LHCN-M2 (cell line): ENCODE measurements around the gene CDH5. TPM values are rescaled to one million over a fixed set of nuclear protein-coding genes. Genes with fewer than 3 reads are reported as not detected.

Source experiments
- DNase-seq: peaks from one replicate; pipeline ENCODE4 v3.0.0-alpha.2; 2012; ENCODE audit warnings: low read depth
- total RNA-seq: library from RNA; depleted of rRNA; stranded (reverse); fragments of >200 nt; gene quantifications from 2 replicates; pipeline ENCODE4 v1.2.3, GENCODE V29; 2014

CDH5 gene
- total RNA-seq, 1 experiment from 2014 or later = not detected

DNA sequence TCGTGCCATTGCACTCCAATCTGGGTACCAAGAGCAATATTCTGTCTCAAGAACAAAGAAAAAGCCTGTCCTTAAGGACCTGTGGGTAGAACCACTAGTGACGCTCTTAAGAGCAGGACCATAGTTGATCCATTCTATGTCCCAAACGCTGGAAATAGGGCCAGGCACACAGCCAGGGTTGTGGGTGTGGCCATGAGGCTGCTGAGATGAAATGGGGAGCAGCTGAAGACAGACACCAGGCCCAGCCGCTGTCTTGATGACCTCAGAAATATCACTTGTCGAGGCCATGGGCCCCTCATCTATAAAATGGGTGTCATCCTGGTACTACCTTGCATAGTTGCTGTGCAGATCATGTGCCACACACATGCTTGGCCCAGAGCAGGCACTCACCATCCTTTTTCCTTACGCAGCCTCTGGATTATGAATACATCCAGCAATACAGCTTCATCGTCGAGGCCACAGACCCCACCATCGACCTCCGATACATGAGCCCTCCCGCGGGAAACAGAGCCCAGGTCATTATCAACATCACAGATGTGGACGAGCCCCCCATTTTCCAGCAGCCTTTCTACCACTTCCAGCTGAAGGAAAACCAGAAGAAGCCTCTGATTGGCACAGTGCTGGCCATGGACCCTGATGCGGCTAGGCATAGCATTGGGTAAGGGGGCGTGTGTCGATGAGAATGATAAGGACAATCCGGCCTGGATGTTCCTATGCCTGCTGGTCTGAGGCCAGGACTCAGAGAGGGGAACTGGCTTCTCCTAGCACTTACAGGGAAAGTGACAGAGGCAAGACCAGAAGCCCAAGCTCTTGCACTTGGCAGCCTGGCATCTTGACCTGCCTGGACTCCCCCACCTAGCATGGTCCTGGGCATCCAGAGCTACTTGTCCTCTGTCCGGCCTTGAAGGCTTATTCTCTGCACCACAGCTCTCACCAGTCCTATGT, 25.5 kb downstream of the CDH5 start:
- DNase-seq = no peak

DNA sequence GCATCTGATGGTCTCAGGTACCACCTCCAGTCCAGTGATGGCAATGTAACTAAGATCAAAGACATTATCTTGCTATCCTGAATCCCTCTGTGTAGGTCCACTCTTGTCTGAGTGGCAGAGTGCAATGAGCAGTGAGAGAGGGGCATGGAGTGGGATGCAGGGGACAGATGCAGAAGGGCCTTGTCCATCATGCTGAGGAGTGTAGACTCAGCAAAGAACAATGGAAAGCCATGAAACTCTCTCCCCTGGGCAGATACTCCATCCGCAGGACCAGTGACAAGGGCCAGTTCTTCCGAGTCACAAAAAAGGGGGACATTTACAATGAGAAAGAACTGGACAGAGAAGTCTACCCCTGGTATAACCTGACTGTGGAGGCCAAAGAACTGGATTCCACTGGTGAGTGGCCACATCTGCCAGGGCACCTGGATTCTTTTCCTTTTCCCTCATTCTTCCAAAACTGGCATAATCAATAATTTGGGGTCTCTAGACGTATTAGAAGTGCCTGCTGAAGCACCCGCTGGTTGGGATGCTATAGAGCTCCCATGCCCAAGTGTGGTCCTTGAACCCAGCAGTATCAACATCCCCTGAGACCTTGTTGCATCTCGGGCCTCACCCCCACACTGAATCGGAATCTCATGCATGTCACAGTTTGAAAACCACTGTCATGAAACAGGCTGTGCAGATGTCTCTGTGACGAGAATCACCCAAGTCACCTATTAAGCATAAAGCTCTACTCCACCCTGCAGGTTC, 29.5 kb downstream of the CDH5 start:
- no peak for DNase-seq

DNA sequence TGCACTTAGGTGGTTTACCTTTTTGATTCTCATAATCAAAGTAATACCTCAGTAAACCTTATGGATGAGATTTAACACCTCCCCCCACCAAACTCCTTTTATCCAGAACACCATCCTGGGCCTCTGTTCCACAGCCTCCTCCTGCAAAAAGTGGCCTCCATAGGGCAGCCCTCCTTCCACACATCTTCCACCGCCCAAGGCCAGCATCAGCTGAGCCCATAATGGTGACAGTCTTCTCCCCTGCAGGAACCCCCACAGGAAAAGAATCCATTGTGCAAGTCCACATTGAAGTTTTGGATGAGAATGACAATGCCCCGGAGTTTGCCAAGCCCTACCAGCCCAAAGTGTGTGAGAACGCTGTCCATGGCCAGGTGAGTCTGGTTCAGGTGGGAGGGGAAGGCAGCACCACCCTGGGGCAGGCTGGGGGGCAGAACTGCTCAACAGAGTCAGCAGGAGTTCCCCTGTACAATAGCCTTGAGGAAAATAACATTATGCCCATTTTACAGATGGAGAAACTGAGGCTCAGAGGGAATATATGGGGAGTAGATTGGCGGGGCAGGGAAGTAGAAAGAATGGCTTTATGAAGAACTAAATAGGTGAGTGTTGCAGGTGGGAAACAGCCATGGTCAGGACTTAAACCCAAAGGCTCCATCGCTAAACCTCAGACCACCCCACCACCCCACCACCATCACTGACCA, 31.4 kb downstream of the CDH5 start:
- DNase-seq = no peak

DNA sequence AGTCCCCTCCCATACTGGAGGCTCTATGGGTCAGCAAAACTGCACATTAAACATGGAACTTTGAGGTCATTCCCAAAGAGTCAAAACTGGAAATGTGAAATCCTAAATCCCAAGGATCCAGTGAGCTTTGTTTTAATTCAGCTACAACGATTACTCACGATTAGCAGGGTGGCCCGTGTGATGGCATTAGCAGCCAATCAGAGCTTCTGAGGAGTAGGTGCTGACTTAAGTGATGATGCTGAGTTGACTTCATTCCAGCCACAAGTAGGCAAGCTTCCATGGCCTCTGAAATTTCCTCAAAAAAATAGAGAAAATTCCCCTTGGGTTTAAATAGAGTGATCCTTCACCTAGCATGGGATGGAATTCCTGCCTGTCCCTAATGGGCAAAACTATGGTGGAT, 32.5 kb downstream of the CDH5 start:
- no peak for DNase-seq

DNA sequence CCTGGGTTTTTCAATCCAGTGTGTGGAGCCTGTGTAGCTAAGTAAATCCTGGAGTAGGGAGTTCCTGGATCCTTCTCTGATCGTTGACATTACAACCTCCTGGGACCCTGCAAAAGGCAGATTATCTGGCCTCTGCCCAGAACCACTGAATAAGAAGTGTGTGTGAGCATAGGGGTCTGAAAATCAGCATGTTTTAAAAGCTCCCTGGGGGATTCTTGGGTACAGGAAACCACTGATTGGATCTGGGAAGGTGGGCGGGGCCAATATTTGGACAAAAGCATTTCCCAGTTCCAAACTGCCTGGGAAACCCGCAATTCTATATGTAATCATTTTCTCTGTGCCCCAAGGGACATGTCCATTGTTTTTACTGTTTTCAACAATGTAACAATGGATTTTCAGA, 33.4 kb downstream of the CDH5 start:
- no peak for DNase-seq

DNA sequence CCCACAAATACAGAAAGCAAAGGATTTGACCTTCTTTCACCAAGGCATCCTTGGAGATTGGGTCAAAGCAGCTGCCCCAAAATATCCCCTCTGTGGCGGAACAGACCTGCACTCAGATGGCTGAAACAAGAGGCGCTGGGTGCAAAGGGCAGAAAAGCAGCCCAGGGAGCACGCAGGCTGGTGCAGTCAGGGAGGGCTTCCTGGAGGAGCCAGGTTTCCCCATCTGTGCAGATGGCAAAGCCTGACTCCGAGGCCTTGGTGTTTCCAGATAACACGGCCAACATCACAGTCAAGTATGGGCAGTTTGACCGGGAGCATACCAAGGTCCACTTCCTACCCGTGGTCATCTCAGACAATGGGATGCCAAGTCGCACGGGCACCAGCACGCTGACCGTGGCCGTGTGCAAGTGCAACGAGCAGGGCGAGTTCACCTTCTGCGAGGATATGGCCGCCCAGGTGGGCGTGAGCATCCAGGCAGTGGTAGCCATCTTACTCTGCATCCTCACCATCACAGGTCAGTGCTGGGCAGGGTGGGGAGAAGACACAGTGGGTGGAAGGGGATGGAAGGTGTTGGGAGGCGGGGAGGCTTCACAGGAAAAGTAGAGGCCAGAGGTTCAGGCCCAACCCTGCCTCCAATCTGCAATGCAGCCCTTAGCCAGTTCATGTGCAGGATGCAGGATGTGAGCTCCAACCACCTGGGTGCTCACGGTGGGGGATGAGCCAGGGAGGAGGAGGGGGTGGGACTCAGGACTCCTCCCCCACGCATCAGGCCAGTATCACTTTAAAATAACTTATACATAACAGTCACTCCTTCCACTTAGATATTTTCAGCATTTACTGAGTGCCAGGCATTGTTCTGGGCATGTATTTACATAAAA, 34.3 kb downstream of the CDH5 start:
- DNase-seq = no peak

DNA sequence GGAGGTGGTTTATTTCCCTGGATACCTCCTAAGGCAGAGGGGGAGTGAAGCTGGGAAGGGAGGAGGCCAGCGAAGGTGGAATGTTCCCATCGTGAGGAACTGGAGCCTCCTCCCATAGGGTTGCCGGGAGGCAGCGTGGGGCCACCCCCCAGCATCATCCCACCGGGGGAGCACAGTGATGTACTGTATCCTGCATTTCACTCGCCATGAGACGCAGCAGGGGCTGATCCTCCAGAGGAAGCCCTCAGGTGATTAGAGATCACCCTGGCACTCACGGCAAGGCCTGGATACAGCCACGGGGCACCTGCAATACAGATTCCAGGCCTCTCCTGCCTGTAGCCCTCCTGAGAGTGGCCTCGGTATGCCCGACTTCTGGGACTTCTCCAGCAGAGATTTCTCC, 35.1 kb downstream of the CDH5 start:
- DNase-seq = no peak

DNA sequence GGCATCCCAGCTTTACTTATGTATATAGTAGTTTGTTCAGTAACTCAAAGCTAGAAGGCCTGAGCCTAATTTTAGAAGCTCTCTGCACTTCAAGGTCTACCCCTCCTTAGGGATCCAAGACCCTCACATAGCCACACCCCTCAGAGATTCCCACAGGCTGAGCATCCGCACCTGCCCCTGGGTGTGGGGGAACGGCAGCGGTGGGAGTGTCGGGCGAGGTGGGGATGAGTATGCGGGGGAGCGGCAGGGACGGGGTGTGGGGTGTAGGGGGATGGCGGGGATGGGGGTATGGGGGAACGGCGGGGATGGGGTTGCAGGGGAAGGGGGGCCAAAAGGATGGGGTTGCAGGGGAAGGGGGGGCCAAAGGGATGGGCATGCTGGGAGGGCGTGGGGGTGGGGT, 35.7 kb downstream of the CDH5 start:
- DNase-seq = no peak

DNA sequence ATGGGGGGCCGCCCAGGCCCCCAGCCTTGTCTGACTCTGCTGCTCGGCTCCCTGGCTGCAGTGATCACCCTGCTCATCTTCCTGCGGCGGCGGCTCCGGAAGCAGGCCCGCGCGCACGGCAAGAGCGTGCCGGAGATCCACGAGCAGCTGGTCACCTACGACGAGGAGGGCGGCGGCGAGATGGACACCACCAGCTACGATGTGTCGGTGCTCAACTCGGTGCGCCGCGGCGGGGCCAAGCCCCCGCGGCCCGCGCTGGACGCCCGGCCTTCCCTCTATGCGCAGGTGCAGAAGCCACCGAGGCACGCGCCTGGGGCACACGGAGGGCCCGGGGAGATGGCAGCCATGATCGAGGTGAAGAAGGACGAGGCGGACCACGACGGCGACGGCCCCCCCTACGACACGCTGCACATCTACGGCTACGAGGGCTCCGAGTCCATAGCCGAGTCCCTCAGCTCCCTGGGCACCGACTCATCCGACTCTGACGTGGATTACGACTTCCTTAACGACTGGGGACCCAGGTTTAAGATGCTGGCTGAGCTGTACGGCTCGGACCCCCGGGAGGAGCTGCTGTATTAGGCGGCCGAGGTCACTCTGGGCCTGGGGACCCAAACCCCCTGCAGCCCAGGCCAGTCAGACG, 36.2 kb downstream of the CDH5 start:
- DNase-seq = no peak

DNA sequence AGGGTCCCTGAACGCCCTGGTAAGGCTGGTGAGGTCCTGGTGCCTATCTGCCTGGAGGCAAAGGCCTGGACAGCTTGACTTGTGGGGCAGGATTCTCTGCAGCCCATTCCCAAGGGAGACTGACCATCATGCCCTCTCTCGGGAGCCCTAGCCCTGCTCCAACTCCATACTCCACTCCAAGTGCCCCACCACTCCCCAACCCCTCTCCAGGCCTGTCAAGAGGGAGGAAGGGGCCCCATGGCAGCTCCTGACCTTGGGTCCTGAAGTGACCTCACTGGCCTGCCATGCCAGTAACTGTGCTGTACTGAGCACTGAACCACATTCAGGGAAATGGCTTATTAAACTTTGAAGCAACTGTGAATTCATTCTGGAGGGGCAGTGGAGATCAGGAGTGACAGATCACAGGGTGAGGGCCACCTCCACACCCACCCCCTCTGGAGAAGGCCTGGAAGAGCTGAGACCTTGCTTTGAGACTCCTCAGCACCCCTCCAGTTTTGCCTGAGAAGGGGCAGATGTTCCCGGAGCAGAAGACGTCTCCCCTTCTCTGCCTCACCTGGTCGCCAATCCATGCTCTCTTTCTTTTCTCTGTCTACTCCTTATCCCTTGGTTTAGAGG, 37.1 kb downstream of the CDH5 start:
- DNase-seq = no peak

DNA sequence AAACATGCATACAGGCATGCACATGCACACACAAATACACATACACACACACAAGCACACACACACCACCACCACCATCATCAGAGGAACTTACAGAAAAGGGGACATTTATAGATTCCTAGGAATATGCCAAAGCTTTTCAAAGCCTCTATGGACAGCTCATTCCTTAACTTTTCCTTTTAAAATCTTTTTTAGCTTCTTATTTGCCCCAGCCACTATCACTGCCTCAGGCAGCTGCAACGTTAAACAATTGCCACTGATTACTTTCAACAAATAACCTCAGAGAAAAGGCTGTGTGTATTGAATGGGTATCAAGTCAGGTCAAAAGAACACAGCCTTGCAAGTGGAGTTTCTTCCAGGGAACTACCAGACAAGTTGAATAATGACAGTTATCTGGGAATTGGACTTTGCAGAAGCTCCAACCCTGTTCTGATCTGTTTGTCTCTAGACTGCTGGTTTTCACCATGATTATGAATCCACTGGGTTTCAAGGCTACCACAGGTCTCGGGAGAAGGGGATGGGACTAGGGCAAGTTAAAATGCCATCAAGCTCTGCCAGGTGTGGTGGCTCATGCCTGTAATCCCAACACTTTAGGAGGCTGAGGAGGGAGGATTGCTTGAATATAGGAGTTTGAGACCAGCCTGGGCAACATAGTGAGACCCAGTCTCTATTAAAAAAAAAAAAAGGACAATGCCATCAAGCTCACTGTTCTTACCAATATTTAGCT, 38.7 kb downstream of the CDH5 start:
- no peak for DNase-seq

DNA sequence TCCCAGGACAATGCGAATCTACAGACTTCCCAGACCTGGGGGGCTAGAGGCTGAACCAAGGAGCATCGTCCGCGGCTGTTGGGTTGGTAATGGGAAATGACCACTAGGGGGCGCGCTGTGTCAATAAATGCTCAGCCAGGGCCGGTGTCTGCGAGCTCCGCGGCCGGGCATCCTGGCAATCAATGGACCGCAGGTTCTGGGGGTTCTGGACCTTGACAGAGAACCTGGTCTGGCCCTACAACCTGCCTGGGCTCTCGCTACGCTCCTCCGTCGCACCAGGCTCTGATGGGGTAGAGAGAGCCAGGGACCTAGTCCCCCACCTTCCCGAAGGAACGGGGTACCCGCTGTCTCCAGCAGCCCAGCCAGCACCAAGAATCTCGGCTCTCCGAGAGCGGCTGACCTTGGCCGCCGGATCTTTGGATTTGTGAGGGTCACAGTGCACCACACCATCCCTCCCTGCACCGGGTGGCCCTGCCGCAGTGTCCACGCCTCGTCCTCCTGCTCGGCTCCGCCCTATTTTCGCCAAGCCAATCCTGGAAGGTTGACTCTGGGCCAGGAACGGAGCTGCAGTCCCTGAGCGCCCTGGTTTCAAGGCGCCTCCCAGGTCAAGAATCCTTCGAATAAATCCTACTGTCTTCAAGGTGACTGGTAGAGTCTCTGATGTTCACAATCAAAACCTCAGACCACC, 40.2 kb downstream of the CDH5 start:
- DNase-seq = peak; percentile 66

DNA sequence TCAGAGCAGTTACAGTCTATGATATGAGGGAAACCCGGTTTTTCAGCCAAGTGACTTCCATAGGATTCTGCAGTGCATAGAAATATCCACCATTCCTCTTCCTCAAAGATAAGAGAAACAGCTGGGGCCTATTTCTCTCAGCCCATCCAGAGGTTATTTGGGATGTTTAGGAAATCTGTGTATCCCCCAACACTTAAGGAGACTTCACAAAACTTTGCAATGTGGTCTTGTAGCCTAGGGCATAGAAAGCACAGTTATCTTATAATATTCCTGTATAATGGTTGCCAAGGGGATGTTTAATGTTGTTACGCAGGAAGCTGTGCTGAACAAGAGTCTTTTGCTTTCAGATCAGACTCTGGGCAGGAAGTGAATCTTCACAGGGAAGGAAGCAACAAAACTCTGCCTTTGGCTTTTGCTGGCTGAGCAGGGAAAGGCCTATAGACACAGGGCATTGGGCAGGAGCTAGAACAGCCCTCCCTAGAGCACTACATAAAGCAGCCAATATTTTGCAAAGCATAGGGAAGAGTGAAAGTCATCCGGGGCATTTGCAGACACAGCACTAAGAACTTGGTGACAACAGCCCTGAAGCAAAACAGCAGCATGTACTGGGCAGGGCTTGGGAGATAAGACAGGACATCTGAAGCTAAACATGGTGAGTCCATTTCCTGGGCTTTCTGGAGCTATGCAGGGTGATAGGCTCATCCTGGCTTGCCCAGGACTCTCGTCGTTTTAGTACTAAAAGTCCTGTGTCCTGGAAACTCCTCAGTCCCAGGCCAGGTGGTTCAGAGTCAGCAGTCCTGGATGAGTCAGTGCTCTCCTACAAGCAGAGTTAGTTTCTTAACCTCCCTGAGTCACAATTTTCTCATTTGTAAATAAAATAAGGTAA, 41.9 kb downstream of the CDH5 start:
- DNase-seq = peak; percentile 72

DNA sequence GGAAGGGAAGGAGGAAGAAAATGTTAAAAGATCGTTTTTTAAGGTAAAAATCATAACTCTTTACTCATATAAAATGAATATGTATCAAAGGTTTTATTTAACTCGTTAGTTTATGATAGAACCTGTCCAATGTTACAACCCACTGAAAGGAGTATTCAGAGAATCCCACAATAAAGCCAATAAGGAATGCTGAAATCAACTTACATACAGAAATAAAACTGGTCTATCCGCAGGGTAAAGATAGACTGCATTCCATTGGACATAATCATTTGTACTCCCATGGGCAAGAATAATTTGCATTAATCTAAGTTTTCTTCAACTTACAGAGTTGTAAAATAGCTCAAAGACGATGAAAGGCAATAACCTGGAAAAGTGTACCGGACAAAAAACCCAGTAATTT, 42.7 kb downstream of the CDH5 start:
- DNase-seq = peak; percentile 35

DNA sequence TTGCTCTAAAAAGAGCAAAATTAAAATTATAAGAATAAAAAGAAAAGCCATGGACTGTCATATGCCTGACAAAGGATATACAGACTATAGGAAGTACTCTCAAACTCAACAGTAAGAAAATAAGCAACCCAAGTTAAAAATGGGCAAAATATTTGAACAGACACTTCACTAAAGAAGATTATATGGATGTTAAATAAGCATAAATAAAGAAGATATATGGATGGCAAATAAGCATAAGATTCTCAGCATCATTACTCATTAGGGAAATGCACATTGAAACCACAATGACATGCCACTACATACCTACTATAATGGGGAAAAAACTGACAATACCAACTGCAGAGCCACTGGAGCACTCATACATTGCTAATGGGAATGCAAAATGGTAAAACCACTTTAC, 45.7 kb downstream of the CDH5 start:
- DNase-seq = no peak

DNA sequence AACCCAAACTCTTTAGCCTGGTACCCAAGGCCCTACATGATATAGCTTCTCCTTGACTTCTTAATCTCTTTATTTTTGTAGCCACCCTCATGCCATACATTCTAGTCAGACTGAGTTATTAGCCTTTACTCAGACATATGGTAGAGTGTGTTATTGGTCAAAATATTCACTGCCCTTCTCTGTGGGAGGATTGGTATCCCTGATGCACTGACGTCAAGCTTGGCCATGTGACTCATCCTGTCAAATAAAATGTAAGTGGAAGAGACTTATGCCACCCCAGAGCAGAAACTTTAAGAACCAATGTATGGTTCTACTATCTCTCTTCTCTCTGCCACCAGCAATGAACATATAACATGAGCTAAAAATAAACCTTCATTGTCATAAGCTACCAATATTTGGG, 48.4 kb downstream of the CDH5 start:
- DNase-seq = no peak

DNA sequence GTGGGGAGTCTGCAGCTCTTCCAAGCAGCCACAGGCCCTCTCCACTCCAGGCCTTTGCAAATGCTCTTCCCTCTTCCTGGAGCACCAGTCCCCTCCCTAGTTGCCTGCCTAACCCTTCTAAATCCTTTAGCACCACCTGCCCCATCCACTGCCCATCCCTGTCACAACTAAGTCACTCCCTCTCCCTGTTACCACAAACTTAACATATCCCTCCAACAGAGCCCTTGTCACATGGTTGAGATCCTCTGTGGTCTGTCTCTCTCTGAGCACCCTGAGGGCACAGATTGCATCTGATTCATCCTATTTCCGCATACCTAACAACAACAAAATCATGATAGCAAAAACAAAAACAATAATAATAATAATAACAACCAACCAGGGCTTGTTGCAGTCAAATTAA, 49.6 kb downstream of the CDH5 start:
- DNase-seq = no peak
